Breast epithelium (tissue), 4 donors: ENCODE measurements around the gene VPS13D. TPM values are rescaled to one million over a fixed set of nuclear protein-coding genes. Genes with fewer than 3 reads are reported as not detected.

Experiments used
- DNase-seq, 2 donors: peaks; one replicate each; pipeline ENCODE4 v3.0.0-alpha.2; 2019; ENCODE audit warnings: low spot score in 2 of 2
- H3K27ac ChIP-seq, 2 donors: fragments of 200-600 bp; sonication (generic) in 1 of 2; one replicate each; pipeline ENCODE4 v1.5.1; 2016 to 2019; ENCODE audit warnings: mild to moderate bottlenecking in 1 of 2
- H3K27me3 ChIP-seq, 2 donors: fragments of 200-600 bp; sonication (generic) in 1 of 2; one replicate each; pipeline versions ENCODE4 v1.5.1 to v1.6.0; 2017 to 2019; ENCODE audit warnings: control low read depth in 1 of 2, mild to moderate bottlenecking in 1 of 2
- H3K36me3 ChIP-seq: fragments of 200-600 bp; one replicate; pipeline ENCODE4 v1.5.1; 2019
- H3K4me1 ChIP-seq, 2 donors: fragments of 200-600 bp; sonication (generic); one replicate each; pipeline ENCODE4 v1.5.1; 2016 to 2019; ENCODE audit warnings: control low read depth in 1 of 2
- H3K4me3 ChIP-seq, 3 donors: fragments of 200-600 bp; sonication (generic); 1 replicate in 2 of 3; 2 replicates in 1 of 3; pipeline ENCODE4 v1.5.1; 2016 to 2019; ENCODE audit warnings: mild to moderate bottlenecking in 3 of 3, moderate library complexity in 2 of 3
- H3K9me3 ChIP-seq, 2 donors: fragments of 200-600 bp; sonication (generic) in 1 of 2; one replicate each; pipeline ENCODE4 v1.5.1; 2016 to 2019; ENCODE audit warnings: control low read depth in 1 of 2
- CTCF ChIP-seq, 3 donors: fragments of 450-650 bp; IDR thresholded peaks; one replicate each; pipeline ENCODE4 v1.5.1; 2016 to 2017; ENCODE audit warnings: antibody characterized with exemption in 3 of 3, mild to moderate bottlenecking in 3 of 3, moderate library complexity in 3 of 3
- POLR2A ChIP-seq: fragments of 450-650 bp; IDR thresholded peaks from one replicate; pipeline ENCODE4 v1.6.1; 2016; ENCODE audit warnings: antibody characterized with exemption, mild to moderate bottlenecking, moderate library complexity
- POLR2AphosphoS5 ChIP-seq, 3 donors: sonication (generic); formaldehyde crosslinking; IDR thresholded peaks; one replicate each; pipeline ENCODE4 v1.6.1; 2017; ENCODE audit warnings: antibody characterized with exemption in 3 of 3
- intact Hi-C: fragments of 100-400 bp; cut with DNase I; formaldehyde crosslinking; loops from one replicate; pipeline ENCODE4 v1.15.1; 2023; ENCODE audit warnings: low total_unique reads
- total RNA-seq, 3 donors: library from RNA; depleted of rRNA; stranded (reverse); fragments of >200 nt; gene quantifications; one replicate each; pipeline ENCODE4 v1.1.0, GENCODE V29; 2016

Gene VPS13D
- total RNA-seq, 3 donors from 2014 or later: 73.9 to 115 (median 96.4) TPM

GRCh38 chr1:12439073-12439472 is 209.2 kb downstream of the VPS13D start:
- DNase-seq: no peak
- no peak overlapping the region for H3K4me3 ChIP-seq
- H3K9me3 ChIP-seq: no peaks in the 10 kb centered on the region
- no peaks in the 10 kb centered on the region for H3K36me3 ChIP-seq
- no peak for TF ChIP-seq POLR2AphosphoS5 (IDR thresholded peaks at IDR 0.05)
- no peak for TF ChIP-seq CTCF (IDR thresholded peaks at IDR 0.05)
- no peak overlapping the region for H3K27ac ChIP-seq
- H3K27me3 ChIP-seq: no peaks in the 10 kb centered on the region
- H3K4me1 ChIP-seq: peaks cover 0 to 9% of the 10 kb centered on the region in 2 donors
- intact Hi-C loops: no loop called here

- Histone ChIP-seq H3K36me3 (no peaks in the 10 kb centered on the region), H3K4me1 (no peaks in the 10 kb centered on the region), H3K27ac (no peak overlapping the region), H3K27me3 (no peaks in the 10 kb centered on the region), H3K4me3 (no peak overlapping the region), H3K9me3 (no peaks in the 10 kb centered on the region)
- no peak for TF ChIP-seq CTCF (IDR thresholded peaks at IDR 0.05)
- no peak for TF ChIP-seq POLR2A
- TF ChIP-seq POLR2AphosphoS5 (IDR thresholded peaks at IDR 0.05): no peak
- DNase-seq: no peak
- intact Hi-C loops: no loop called here
Measured at GRCh38 chr1:12441414-12442105, 211.7 kb downstream of the VPS13D start.

GRCh38 chr1:12442217-12442616 is 212.4 kb downstream of the VPS13D start:
- Histone ChIP-seq H3K4me3 (no peak overlapping the region), H3K36me3 (no peaks in the 10 kb centered on the region), H3K27ac (no peak overlapping the region), H3K9me3 (no peaks in the 10 kb centered on the region), H3K27me3 (no peaks in the 10 kb centered on the region), H3K4me1 (peaks cover 0 to 5% of the 10 kb centered on the region in 2 donors)
- TF ChIP-seq POLR2AphosphoS5 (IDR thresholded peaks at IDR 0.05): no peak
- no peak for TF ChIP-seq CTCF (IDR thresholded peaks at IDR 0.05)
- no peak for TF ChIP-seq POLR2A
- no peak for DNase-seq
- intact Hi-C loops: no loop called here

GRCh38 chr1:12443151-12443550 is 213.3 kb downstream of the VPS13D start:
- TF ChIP-seq POLR2A (no peak), POLR2AphosphoS5 (IDR thresholded peaks at IDR 0.05) (no peak), CTCF (IDR thresholded peaks at IDR 0.05) (no peak)
- H3K27me3 ChIP-seq: no peaks in the 10 kb centered on the region
- no peak overlapping the region for H3K4me3 ChIP-seq
- H3K27ac ChIP-seq: no peak overlapping the region
- peaks cover 0 to 14% of the 10 kb centered on the region in 2 donors for H3K4me1 ChIP-seq
- no peaks in the 10 kb centered on the region for H3K9me3 ChIP-seq
- no peaks in the 10 kb centered on the region for H3K36me3 ChIP-seq
- no peak for DNase-seq
- intact Hi-C loops: no loop called here

- H3K4me1 ChIP-seq: peaks cover 0 to 21% of the 10 kb centered on the region in 2 donors
- TF ChIP-seq POLR2AphosphoS5 (IDR thresholded peaks at IDR 0.05) (no peak), CTCF (IDR thresholded peaks at IDR 0.05) (no peak), POLR2A (no peak)
- intact Hi-C loops: no loop called here
- H3K9me3 ChIP-seq: no peaks in the 10 kb centered on the region
- no peak for DNase-seq
- H3K27me3 ChIP-seq: no peaks in the 10 kb centered on the region
- no peak overlapping the region for H3K27ac ChIP-seq
- no peaks in the 10 kb centered on the region for H3K36me3 ChIP-seq
- no peak overlapping the region for H3K4me3 ChIP-seq
Measured at GRCh38 chr1:12444329-12444841, 214.6 kb downstream of the VPS13D start.
